B cell (primary cell): ENCODE data around the gene NDUFB10. TPM values are rescaled to one million over a fixed set of nuclear protein-coding genes. Genes with fewer than 3 reads are reported as not detected.

ENCODE experiments used
- ATAC-seq: fragments of 200-7000 bp; cut with Tn5 transposase; one replicate; pipeline ENCODE4 v1.10.0; 2021; ENCODE audit warnings: low read depth, mild to moderate bottlenecking, moderate number of reproducible peaks, moderate library complexity
- CTCF ChIA-PET: fragments of 350-600 bp; sonication (Branson Sonifier 250); formaldehyde crosslinking; loops from one replicate; lab custom pipeline; 2021; ENCODE audit warnings: antibody characterized with exemption, inconsistent platforms; lab: Charles Lee
- POLR2A ChIA-PET: fragments of 350-600 bp; sonication (Branson Sonifier 250); formaldehyde crosslinking; loops from one replicate; lab custom pipeline; 2021; ENCODE audit warnings: antibody characterized with exemption; lab: Charles Lee
- DNase-seq: peaks from one replicate; pipeline ENCODE4 v3.0.0; 2013
- H2AFZ ChIP-seq: 2 replicates; pipeline ENCODE4 v1.6.1; 2012; ENCODE audit warnings: mild to moderate bottlenecking, low read depth, low read length; ENCODE audit not compliant: insufficient read depth, poor library complexity, severe bottlenecking
- H3K27ac ChIP-seq, 2 donors: 1 replicate in 1 of 2; 2 replicates in 1 of 2; pipeline ENCODE4 v1.5.1; 2012 to 2013; ENCODE audit warnings: low read length in 2 of 2, mild to moderate bottlenecking in 2 of 2, moderate library complexity in 1 of 2
- H3K27me3 ChIP-seq, 4 experiments: fragments of 200-600 bp in 1 of 4; sonication (generic) in 1 of 4; replicated peaks in 1 of 4; 1 replicate in 2 of 4; 2 replicates in 2 of 4; pipeline versions ENCODE4 v1.6.1 to v1.7.0; 2013 to 2016; ENCODE audit warnings: low read length in 3 of 4, mild to moderate bottlenecking in 2 of 4, mixed read lengths in 1 of 4, moderate library complexity in 1 of 4; ENCODE audit not compliant: insufficient read depth in 4 of 4, control insufficient read depth in 3 of 4; ENCODE audit errors: control extremely low read depth in 1 of 4
- H3K36me3 ChIP-seq, 2 experiments: replicated peaks in 1 of 2; 1 replicate in 1 of 2; 2 replicates in 1 of 2; pipeline versions ENCODE4 v1.6.1 to v1.7.1; 2013; ENCODE audit warnings: low read length in 1 of 2; ENCODE audit not compliant: insufficient read depth in 2 of 2, control insufficient read depth in 1 of 2; ENCODE audit errors: control extremely low read depth in 1 of 2, extremely low read depth in 1 of 2
- H3K4me1 ChIP-seq, 2 donors: fragments of 200-600 bp in 1 of 2; sonication (generic) in 1 of 2; 1 replicate in 1 of 2; 2 replicates in 1 of 2; pipeline versions ENCODE4 v1.5.1 to v1.6.1; 2013 to 2017; ENCODE audit warnings: low read length in 2 of 2; ENCODE audit not compliant: control insufficient read depth in 2 of 2, insufficient read depth in 2 of 2
- H3K4me2 ChIP-seq: replicated peaks from 2 replicates; pipeline ENCODE3; 2012; ENCODE audit warnings: mild to moderate bottlenecking, low read depth, low read length; ENCODE audit not compliant: poor library complexity, severe bottlenecking
- H3K4me3 ChIP-seq, 5 experiments: fragments of 200-600 bp in 1 of 5; sonication (generic) in 1 of 5; 1 replicate in 3 of 5; 2 replicates in 2 of 5; pipeline versions ENCODE4 v1.5.1 to v1.7.0; 2011 to 2016; ENCODE audit warnings: low read length in 4 of 5, mild to moderate bottlenecking in 4 of 5, low read depth in 2 of 5, control low read depth in 1 of 5, moderate library complexity in 1 of 5; ENCODE audit not compliant: insufficient read depth in 1 of 5; ENCODE audit errors: control extremely low read depth in 1 of 5, extremely low read depth in 1 of 5
- H3K79me2 ChIP-seq: fragments of 200-600 bp; sonication (generic); one replicate; pipeline ENCODE4 v1.6.0; 2016; ENCODE audit warnings: low read length; ENCODE audit not compliant: control insufficient read depth, insufficient read depth
- H3K9ac ChIP-seq: fragments of 200-600 bp; sonication (generic); 2 replicates; pipeline ENCODE4 v1.6.1; 2017; ENCODE audit warnings: mild to moderate bottlenecking, low read length, moderate library complexity
- H3K9me3 ChIP-seq, 3 donors: one replicate each; pipeline versions ENCODE4 v1.6.1 to v1.7.1; 2013; ENCODE audit warnings: low read length in 2 of 3; ENCODE audit not compliant: control insufficient read depth in 2 of 3, insufficient read depth in 1 of 3; ENCODE audit errors: control extremely low read depth in 1 of 3
- H4K20me1 ChIP-seq: 2 replicates; pipeline ENCODE4 v1.6.0; 2012; ENCODE audit warnings: mild to moderate bottlenecking, low read length; ENCODE audit not compliant: insufficient read depth, control insufficient read depth, poor library complexity, severe bottlenecking
- H3K27ac Mint-ChIP-seq: one replicate; pipeline ENCODE4 v1.8.0; 2021; ENCODE audit warnings: mixed read lengths
- H3K27me3 Mint-ChIP-seq: one replicate; pipeline ENCODE4 v1.8.0; 2021; ENCODE audit warnings: mixed read lengths
- H3K4me1 Mint-ChIP-seq: one replicate; pipeline ENCODE4 v1.8.0; 2021; ENCODE audit warnings: mixed read lengths
- H3K4me3 Mint-ChIP-seq: one replicate; pipeline ENCODE4 v1.8.0; 2021; ENCODE audit warnings: mixed read lengths
- H3K9me3 Mint-ChIP-seq: one replicate; pipeline ENCODE4 v1.8.0; 2022; ENCODE audit warnings: mixed read lengths; ENCODE audit not compliant: insufficient read depth
- EZH2 ChIP-seq: IDR thresholded peaks from 2 replicates; pipeline ENCODE4 v1.6.1; 2012; ENCODE audit warnings: borderline replicate concordance, low read depth, mild to moderate bottlenecking, moderate library complexity, low read length; ENCODE audit not compliant: insufficient read depth, poor library complexity, severe bottlenecking
- WGBS: methylation state at CpG from one replicate; pipeline ENCODE4 v1.1.5; 2013; ENCODE audit warnings: missing lambda C conversion rate; ENCODE audit not compliant: insufficient coverage; 5-methylcytosine and 5-hydroxymethylcytosine counted together
- intact Hi-C: fragments of 100-400 bp; cut with micrococcal nuclease; formaldehyde crosslinking; loops from one replicate; pipeline ENCODE4 v1.10.0; 2022
- polyA plus RNA-seq: library from polyadenylated mRNA; depleted of rRNA; stranded (reverse); fragments of >200 nt; gene quantifications from 2 replicates; pipeline ENCODE4 v1.2.3, GENCODE V29; 2012
- total RNA-seq, 2 donors: library from RNA; stranded (reverse); fragments of 120-200 nt in 1 of 2; gene quantifications; 1 replicate in 1 of 2; 2 replicates in 1 of 2; pipeline versions ENCODE4 v1.2.3 to v1.2.4, GENCODE V29; 2013 to 2022
- TF ChIP-seq, protein P1 (sequence below): fragments of 200-600 bp; IDR thresholded peaks from one replicate; pipeline ENCODE4 v1.8.0; 2022; ENCODE audit warnings: antibody characterized with exemption, mild to moderate bottlenecking

The NDUFB10 gene
- total and polyA plus RNA-seq, 2 donors (not counting 1 experiment from before 2014, with no cell fraction given) = 70.4 to 92.6 TPM

- ChIA-PET POLR2A (interaction anchor here (0.5 to 1.5 kb wide), 3 partner anchors 14 to 832 kb away, joined by 3 to 5 read pairs (median 3); no protein-coding TSS in a partner anchor), CTCF (interaction anchor here (1.1 to 1.8 kb wide), 2 partner anchors 50 to 132 kb away, joined by 3 to 10 read pairs; no protein-coding TSS in a partner anchor)
- peak overlapping the region; percentile 82 for H3K4me3 Mint-ChIP-seq
- Histone ChIP-seq H3K27ac (no peak overlapping the region), H3K4me2 (peak overlapping the region; percentile 77), H3K4me1 (peaks cover 42 to 56% of the 10 kb centered on the region in 2 donors), H3K4me3 (no peak overlapping the region), H3K27me3 (no peaks in the 10 kb centered on the region), H3K9me3 (no peaks in the 10 kb centered on the region), H4K20me1 (peaks cover 62% of the 10 kb centered on the region), H3K36me3 (peaks cover 0 to 13% of the 10 kb centered on the region in 2 experiments), H3K9ac (peak overlapping the region; percentile 63), H3K79me2 (peaks cover 69% of the 10 kb centered on the region), H2AFZ (no peak overlapping the region)
- DNase-seq = no peak
- TF ChIP-seq, protein P1, sequence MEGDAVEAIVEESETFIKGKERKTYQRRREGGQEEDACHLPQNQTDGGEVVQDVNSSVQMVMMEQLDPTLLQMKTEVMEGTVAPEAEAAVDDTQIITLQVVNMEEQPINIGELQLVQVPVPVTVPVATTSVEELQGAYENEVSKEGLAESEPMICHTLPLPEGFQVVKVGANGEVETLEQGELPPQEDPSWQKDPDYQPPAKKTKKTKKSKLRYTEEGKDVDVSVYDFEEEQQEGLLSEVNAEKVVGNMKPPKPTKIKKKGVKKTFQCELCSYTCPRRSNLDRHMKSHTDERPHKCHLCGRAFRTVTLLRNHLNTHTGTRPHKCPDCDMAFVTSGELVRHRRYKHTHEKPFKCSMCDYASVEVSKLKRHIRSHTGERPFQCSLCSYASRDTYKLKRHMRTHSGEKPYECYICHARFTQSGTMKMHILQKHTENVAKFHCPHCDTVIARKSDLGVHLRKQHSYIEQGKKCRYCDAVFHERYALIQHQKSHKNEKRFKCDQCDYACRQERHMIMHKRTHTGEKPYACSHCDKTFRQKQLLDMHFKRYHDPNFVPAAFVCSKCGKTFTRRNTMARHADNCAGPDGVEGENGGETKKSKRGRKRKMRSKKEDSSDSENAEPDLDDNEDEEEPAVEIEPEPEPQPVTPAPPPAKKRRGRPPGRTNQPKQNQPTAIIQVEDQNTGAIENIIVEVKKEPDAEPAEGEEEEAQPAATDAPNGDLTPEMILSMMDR = no peak
- TF ChIP-seq EZH2 = no peak
- peak overlapping the region; percentile 68 for H3K27ac Mint-ChIP-seq
- H3K9me3 Mint-ChIP-seq = no peaks in the 10 kb centered on the region
- no peak for ATAC-seq
- intact Hi-C loops = loop anchor here (2.0 kb wide), 1 partner anchor 43 kb away; the partner anchor contains the start of gene RPS2
- peaks cover 47% of the 10 kb centered on the region for H3K4me1 Mint-ChIP-seq
- WGBS = 13% methylated on average over 15 of the region's 15 CpGs
- no peaks in the 10 kb centered on the region for H3K27me3 Mint-ChIP-seq
Observed at GRCh38 chr16:2008009-2008526, 48.7 kb downstream of the NDUFB10 start.

DNA sequence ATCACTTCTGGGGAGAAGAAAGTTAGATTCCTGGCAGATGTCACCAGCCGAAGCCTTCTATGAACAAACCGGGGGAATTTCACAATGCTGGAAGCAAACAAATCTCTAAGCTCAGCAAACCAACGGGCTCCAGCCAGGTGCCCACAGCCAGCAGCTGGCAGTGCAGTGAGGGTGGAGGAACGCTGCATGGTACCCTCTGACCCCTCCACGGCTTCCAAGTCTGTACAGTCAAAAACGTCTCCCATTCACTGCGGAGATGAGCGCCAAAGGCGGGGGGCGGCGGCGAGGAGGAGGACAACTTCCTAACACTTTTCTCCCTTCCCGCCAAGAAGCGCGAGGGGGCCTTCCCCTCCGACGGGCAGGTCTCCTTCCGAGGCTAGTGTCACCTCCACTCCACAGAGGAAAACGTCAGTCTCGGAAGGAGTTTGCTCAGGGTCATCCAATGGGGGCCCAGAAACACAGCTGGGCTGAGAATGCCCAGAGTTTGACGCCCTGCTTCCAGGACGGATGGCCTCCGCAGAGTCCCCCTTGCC lies 49.4 kb downstream of the NDUFB10 start:
- ATAC-seq (no peak), DNase-seq (no peak)
- WGBS = 1% methylated on average over 23 of the region's 23 CpGs
- Histone ChIP-seq H3K9me3 (no peaks in the 10 kb centered on the region), H3K27ac (peak overlapping the region in 1 of 2 donors; percentile 77), H3K4me3 (peak overlapping the region in 4 of 5 experiments; percentile 44 to 67 (median 56)), H2AFZ (peak overlapping the region; percentile 51), H3K4me1 (peaks cover 42 to 54% of the 10 kb centered on the region in 2 donors), H3K36me3 (peaks cover 0 to 7% of the 10 kb centered on the region in 2 experiments), H3K9ac (peak overlapping the region; percentile 63), H3K79me2 (peaks cover 63% of the 10 kb centered on the region), H3K27me3 (no peaks in the 10 kb centered on the region), H4K20me1 (peaks cover 56% of the 10 kb centered on the region), H3K4me2 (peak overlapping the region; percentile 77)
- Mint-ChIP-seq H3K9me3 (no peaks in the 10 kb centered on the region), H3K27ac (peak overlapping the region; percentile 68), H3K4me1 (peaks cover 47% of the 10 kb centered on the region), H3K27me3 (no peaks in the 10 kb centered on the region), H3K4me3 (peak overlapping the region; percentile 82)
- TF ChIP-seq, protein P1 = no peak
- intact Hi-C loops = loop anchor here (1.0 to 2.0 kb wide), 7 partner anchors 15 to 147 kb away; partner anchors contain the start of genes GFER, NDUFB10, NTHL1 and RPS2
- POLR2A ChIA-PET = interaction anchor here (0.6 to 1.5 kb wide), 4 partner anchors 13 to 147 kb away, joined by 3 to 5 read pairs (median 4); partner anchors contain the start of genes RPS2 and TRAF7
- CTCF ChIA-PET = interaction anchor here (1.1 to 1.8 kb wide), 2 partner anchors 50 to 132 kb away, joined by 3 to 10 read pairs; no protein-coding TSS in a partner anchor
